ENCODE measurements around the gene FCAMR.

FCAMR gene

DNA sequence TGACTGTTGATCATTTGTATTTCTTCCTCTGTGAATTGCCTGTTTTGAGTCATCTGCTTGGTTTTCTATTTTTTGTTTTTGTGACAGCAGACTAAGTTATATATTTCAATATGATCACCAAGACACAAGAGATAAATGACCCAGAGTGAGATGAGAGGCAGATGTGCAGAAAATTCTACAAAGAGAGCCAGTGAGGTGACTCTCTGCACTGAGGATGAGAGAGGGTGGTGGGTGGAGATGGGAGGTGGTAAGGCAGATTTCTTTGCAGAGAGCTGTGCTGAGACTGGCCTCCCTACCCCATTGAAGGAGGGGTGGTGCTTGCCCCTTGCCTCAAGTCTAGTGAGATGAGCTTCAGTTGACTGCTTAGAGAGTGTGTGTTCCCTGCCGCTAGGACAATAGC lies 17.6 kb upstream of the FCAMR start:
- Histone ChIP-seq H3K9ac (ENCODE audit: low read length) (no peak overlapping the region), H3K36me3 (ENCODE audit: control insufficient read depth, low read depth, low read length) (no peaks in the 10 kb centered on the region), H3K27ac (ENCODE audit: low read length) (no peak overlapping the region), H3K27me3 (ENCODE audit: control insufficient read depth, insufficient read depth, low read length) (no peaks in the 10 kb centered on the region), H3K4me3 (ENCODE audit: low read length) (no peak overlapping the region), H3K4me1 (ENCODE audit: control insufficient read depth, low read depth, low read length) (peaks cover 13% of the 10 kb centered on the region), H3K9me3 (ENCODE audit: control insufficient read depth, low read depth, low read length) (no peaks in the 10 kb centered on the region)

DNA sequence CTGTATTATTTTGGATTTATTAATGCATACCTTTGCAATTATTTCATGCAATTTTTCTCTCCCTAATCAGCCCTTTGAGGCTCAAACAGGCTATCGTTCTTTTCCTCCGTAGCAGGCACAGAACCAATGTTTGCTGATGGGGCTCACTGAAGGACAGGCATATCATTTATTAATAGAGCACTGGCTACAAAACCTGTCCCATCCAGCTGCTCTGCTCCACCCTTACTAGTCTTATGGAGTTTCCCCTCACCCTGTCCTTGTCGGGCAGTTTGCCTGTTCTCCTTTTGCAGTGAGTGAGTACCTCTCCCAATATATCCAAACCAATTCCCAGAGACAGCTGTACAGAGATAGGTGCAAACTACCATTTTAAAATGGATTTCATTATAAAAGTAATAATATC lies 16.6 kb upstream of the FCAMR start:
- Histone ChIP-seq H3K4me1 (ENCODE audit: control insufficient read depth, low read depth, low read length) (peaks cover 13% of the 10 kb centered on the region), H3K27ac (ENCODE audit: low read length) (no peak overlapping the region), H3K9ac (ENCODE audit: low read length) (no peak overlapping the region), H3K4me3 (ENCODE audit: low read length) (no peak overlapping the region), H3K36me3 (ENCODE audit: control insufficient read depth, low read depth, low read length) (no peaks in the 10 kb centered on the region), H3K27me3 (ENCODE audit: control insufficient read depth, insufficient read depth, low read length) (no peaks in the 10 kb centered on the region), H3K9me3 (ENCODE audit: control insufficient read depth, low read depth, low read length) (no peaks in the 10 kb centered on the region)

GRCh38 chr1:206986402-206986801 lies 16.1 kb upstream of the FCAMR start:
- Histone ChIP-seq H3K4me3 (ENCODE audit: low read length) (no peak overlapping the region), H3K9ac (ENCODE audit: low read length) (no peak overlapping the region), H3K9me3 (ENCODE audit: control insufficient read depth, low read depth, low read length) (no peaks in the 10 kb centered on the region), H3K27ac (ENCODE audit: low read length) (no peak overlapping the region), H3K27me3 (ENCODE audit: control insufficient read depth, insufficient read depth, low read length) (no peaks in the 10 kb centered on the region), H3K4me1 (ENCODE audit: control insufficient read depth, low read depth, low read length) (peaks cover 13% of the 10 kb centered on the region), H3K36me3 (ENCODE audit: control insufficient read depth, low read depth, low read length) (no peaks in the 10 kb centered on the region)

DNA sequence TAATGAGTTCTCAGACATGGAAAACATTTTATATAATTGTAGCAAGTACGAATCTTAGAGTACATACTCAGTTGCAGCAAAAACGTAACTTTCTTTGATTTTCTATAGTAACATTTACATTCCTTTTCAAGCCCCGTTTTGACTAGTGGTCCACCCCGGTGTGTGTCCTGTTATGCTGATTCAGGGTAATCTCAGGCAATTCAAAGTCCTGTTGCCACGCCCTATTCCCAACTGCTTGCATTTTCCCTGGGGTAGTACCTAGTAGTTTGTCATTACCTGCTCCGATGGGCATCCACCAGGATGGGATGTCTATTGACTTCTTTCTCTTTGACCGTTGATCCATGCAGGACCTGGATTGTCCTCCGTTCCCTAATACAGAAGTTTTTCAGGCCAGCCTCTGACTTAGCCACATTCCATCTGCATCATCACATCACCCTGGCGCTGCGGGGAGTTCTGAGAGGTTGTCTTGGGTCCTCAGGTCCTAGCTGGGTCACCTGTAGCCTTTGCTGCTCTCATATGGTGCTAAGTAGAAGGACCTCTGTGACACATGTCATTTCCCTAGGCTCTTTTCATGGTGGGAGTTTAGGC lies 15.0 kb upstream of the FCAMR start:
- Histone ChIP-seq H3K27ac (ENCODE audit: low read length) (no peak overlapping the region), H3K27me3 (ENCODE audit: control insufficient read depth, insufficient read depth, low read length) (no peaks in the 10 kb centered on the region), H3K9me3 (ENCODE audit: control insufficient read depth, low read depth, low read length) (no peaks in the 10 kb centered on the region), H3K36me3 (ENCODE audit: control insufficient read depth, low read depth, low read length) (no peaks in the 10 kb centered on the region), H3K9ac (ENCODE audit: low read length) (no peak overlapping the region), H3K4me3 (ENCODE audit: low read length) (no peak overlapping the region), H3K4me1 (ENCODE audit: control insufficient read depth, low read depth, low read length) (peaks cover 13% of the 10 kb centered on the region)

GRCh38 chr1:206982216-206982615 lies 12.0 kb upstream of the FCAMR start:
- H3K9ac ChIP-seq (ENCODE audit: low read length) = no peak overlapping the region
- H3K9me3 ChIP-seq (ENCODE audit: control insufficient read depth, low read depth, low read length) = no peaks in the 10 kb centered on the region
- no peak overlapping the region for H3K4me3 ChIP-seq (ENCODE audit: low read length)
- H3K27ac ChIP-seq (ENCODE audit: low read length) = no peak overlapping the region
- H3K27me3 ChIP-seq (ENCODE audit: control insufficient read depth, insufficient read depth, low read length) = no peaks in the 10 kb centered on the region
- peaks cover 17% of the 10 kb centered on the region for H3K4me1 ChIP-seq (ENCODE audit: control insufficient read depth, low read depth, low read length)
- no peaks in the 10 kb centered on the region for H3K36me3 ChIP-seq (ENCODE audit: control insufficient read depth, low read depth, low read length)

DNA sequence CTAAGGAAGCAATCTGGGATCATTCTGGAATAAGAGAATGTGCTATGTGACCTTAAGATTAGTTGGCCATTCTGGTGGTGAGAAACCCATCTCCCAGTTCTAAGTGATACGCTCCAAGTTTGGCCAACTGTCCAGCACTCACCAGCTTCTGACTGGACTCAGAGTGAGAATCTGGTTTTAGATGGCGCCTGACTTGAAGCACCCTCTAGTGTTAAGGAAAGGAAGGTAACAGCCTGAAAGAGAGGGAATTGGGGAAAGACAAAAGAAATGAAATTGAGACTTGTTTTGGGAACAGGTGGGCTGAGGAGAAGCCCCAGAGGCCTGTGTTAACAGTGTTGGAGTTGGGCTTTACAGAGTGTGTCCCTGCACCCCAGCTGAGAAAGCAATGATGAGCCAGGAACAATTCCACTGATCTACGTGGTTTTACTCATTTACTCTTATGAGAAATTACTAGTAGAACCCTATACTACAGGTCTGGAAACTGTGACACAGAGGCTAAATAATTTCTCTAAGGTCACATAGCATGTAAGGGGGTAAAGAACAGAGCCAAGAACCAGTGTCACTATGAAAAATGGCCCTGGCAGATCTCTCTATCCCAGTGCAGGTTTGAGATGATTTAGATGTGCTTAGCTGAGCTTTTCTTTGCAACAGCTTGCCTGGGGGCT lies 9.3 kb upstream of the FCAMR start:
- H3K27ac ChIP-seq (ENCODE audit: low read length) = no peak overlapping the region
- no peaks in the 10 kb centered on the region for H3K9me3 ChIP-seq (ENCODE audit: control insufficient read depth, low read depth, low read length)
- no peak overlapping the region for H3K9ac ChIP-seq (ENCODE audit: low read length)
- no peaks in the 10 kb centered on the region for H3K27me3 ChIP-seq (ENCODE audit: control insufficient read depth, insufficient read depth, low read length)
- H3K4me3 ChIP-seq (ENCODE audit: low read length) = no peak overlapping the region
- H3K4me1 ChIP-seq (ENCODE audit: control insufficient read depth, low read depth, low read length) = peaks cover 8% of the 10 kb centered on the region
- H3K36me3 ChIP-seq (ENCODE audit: control insufficient read depth, low read depth, low read length) = no peaks in the 10 kb centered on the region

DNA sequence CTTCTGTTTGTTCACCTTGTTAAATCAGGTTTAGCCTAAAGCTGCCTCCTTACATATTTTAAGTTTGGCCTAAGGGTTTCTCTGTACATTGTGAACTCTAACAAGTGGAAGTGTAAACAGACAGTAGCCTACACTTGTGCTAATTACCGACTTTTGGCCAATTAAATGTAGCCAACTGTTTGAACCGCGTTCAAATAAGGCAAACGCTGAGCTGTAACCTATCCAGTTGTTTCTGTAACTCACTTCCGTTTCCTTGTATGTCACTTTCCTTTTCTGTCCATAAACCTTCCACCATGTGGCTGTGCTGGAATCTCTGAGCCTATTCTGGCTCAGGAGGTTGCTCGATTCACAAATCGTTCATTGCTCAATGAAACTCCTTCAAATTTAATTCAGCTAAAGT lies 8.0 kb upstream of the FCAMR start:
- H3K27me3 ChIP-seq (ENCODE audit: control insufficient read depth, insufficient read depth, low read length) = no peaks in the 10 kb centered on the region
- H3K36me3 ChIP-seq (ENCODE audit: control insufficient read depth, low read depth, low read length) = no peaks in the 10 kb centered on the region
- no peak overlapping the region for H3K9ac ChIP-seq (ENCODE audit: low read length)
- H3K4me3 ChIP-seq (ENCODE audit: low read length) = no peak overlapping the region
- no peak overlapping the region for H3K27ac ChIP-seq (ENCODE audit: low read length)
- H3K4me1 ChIP-seq (ENCODE audit: control insufficient read depth, low read depth, low read length) = peaks cover 7% of the 10 kb centered on the region
- no peaks in the 10 kb centered on the region for H3K9me3 ChIP-seq (ENCODE audit: control insufficient read depth, low read depth, low read length)

DNA sequence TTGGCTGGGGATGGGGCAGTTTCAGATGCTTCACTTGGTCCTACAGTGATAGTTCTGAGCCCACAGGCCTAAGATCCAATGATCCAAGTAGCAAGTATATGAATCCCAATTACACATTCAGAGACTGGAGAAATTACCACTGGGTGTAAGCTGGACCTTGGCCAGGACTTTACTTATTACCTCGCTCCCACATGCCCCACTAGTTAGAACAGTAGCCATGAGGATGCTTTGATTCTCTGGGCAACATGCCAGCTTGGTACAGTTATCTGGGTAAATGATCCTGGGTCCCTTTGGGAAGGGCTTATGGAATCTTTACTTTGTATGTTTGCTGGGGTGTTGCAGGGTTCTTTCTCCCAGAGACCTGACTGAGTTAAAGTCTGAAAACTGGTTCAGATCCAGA lies 5.0 kb upstream of the FCAMR start:
- no peak overlapping the region for H3K4me3 ChIP-seq (ENCODE audit: low read length)
- no peaks in the 10 kb centered on the region for H3K27me3 ChIP-seq (ENCODE audit: control insufficient read depth, insufficient read depth, low read length)
- H3K4me1 ChIP-seq (ENCODE audit: control insufficient read depth, low read depth, low read length) = peaks cover 4% of the 10 kb centered on the region
- H3K36me3 ChIP-seq (ENCODE audit: control insufficient read depth, low read depth, low read length) = no peaks in the 10 kb centered on the region
- H3K9me3 ChIP-seq (ENCODE audit: control insufficient read depth, low read depth, low read length) = no peaks in the 10 kb centered on the region
- H3K9ac ChIP-seq (ENCODE audit: low read length) = no peak overlapping the region
- no peak overlapping the region for H3K27ac ChIP-seq (ENCODE audit: low read length)

- H3K4me3 ChIP-seq (ENCODE audit: low read length) = no peak overlapping the region
- no peaks in the 10 kb centered on the region for H3K9me3 ChIP-seq (ENCODE audit: control insufficient read depth, low read depth, low read length)
- no peaks in the 10 kb centered on the region for H3K4me1 ChIP-seq (ENCODE audit: control insufficient read depth, low read depth, low read length)
- no peak overlapping the region for H3K9ac ChIP-seq (ENCODE audit: low read length)
- no peaks in the 10 kb centered on the region for H3K36me3 ChIP-seq (ENCODE audit: control insufficient read depth, low read depth, low read length)
- H3K27me3 ChIP-seq (ENCODE audit: control insufficient read depth, insufficient read depth, low read length) = no peaks in the 10 kb centered on the region
- H3K27ac ChIP-seq (ENCODE audit: low read length) = no peak overlapping the region
Observed at GRCh38 chr1:206974140-206974539, 3.9 kb upstream of the FCAMR start.

DNA sequence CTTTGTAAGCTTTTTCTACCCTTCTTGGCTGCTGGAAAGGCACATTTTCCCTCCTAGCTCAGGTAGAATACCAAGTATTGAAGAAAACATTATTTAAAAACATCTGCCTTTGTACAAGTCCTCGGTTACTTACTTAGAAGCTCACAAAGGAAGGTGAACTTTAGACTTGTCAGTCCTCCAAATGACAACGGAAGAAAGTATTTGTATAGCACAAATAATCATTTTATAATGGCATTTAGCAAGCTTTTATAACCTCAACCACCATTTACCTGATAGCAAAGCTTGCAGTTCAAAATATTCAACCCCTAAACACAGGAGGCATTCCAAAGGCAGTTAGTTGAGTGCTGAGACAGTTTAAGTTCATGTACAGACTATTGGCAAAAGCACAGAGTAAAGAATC lies 2.5 kb upstream of the FCAMR start:
- H3K4me3 ChIP-seq (ENCODE audit: low read length) = no peak overlapping the region
- H3K4me1 ChIP-seq (ENCODE audit: control insufficient read depth, low read depth, low read length) = no peaks in the 10 kb centered on the region
- no peaks in the 10 kb centered on the region for H3K27me3 ChIP-seq (ENCODE audit: control insufficient read depth, insufficient read depth, low read length)
- no peaks in the 10 kb centered on the region for H3K36me3 ChIP-seq (ENCODE audit: control insufficient read depth, low read depth, low read length)
- no peak overlapping the region for H3K27ac ChIP-seq (ENCODE audit: low read length)
- H3K9me3 ChIP-seq (ENCODE audit: control insufficient read depth, low read depth, low read length) = no peaks in the 10 kb centered on the region
- no peak overlapping the region for H3K9ac ChIP-seq (ENCODE audit: low read length)

DNA sequence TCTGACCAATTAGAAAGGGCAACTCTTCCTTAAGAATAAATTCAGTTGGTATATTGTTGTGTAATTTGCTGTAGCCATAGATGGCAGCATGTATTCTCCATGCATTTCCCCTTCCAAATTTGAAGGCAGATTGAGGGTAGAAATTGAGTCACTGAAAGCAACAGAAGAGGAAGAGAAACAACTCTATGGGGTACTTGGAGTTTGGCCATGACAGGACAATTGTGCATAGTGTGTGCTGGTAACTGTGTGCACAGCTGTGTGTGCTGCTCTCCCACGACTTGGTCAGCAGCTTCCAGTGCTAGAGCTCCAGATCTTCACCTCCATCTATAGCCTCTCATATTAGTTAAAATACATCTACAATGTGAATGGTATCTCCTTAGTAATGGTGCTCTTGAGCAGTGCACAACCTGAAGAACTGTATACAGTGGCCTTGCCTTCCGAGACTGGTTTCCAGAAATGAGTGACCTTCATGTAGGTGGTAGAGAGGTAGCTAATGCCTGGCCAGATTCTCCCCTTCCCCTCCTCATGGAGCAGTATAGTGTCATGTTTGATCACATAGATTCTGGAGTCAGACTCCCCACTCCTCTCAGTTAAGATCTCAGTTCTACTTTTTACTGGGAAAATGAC lies 882 bp upstream of the FCAMR start:
- Histone ChIP-seq H3K27ac (ENCODE audit: low read length) (no peak overlapping the region), H3K27me3 (ENCODE audit: control insufficient read depth, insufficient read depth, low read length) (no peaks in the 10 kb centered on the region), H3K36me3 (ENCODE audit: control insufficient read depth, low read depth, low read length) (no peaks in the 10 kb centered on the region), H3K9ac (ENCODE audit: low read length) (no peak overlapping the region), H3K9me3 (ENCODE audit: control insufficient read depth, low read depth, low read length) (no peaks in the 10 kb centered on the region), H3K4me1 (ENCODE audit: control insufficient read depth, low read depth, low read length) (no peaks in the 10 kb centered on the region), H3K4me3 (ENCODE audit: low read length) (no peak overlapping the region)

DNA sequence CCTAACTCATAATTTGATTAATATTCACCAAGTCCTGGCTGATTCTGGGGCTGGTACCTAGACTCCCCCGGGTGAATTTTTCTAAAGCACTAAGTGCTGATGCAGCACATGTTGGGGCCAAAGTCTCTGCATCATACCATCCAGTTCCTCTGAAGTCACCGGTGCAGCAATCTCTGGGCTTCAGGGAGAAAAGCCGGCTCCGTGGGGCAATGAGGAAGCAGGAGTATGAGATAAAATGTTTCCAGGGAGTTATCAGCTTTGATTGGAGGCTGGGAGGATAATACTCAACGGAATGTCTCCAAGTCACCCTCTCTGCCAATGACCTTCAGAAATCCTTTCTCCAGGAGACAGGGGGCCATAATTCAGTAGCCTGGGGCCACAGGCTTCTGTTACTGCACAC lies 1.2 kb downstream of the FCAMR start:
- H3K9ac ChIP-seq (ENCODE audit: low read length) = no peak overlapping the region
- no peaks in the 10 kb centered on the region for H3K36me3 ChIP-seq (ENCODE audit: control insufficient read depth, low read depth, low read length)
- H3K4me3 ChIP-seq (ENCODE audit: low read length) = no peak overlapping the region
- no peak overlapping the region for H3K27ac ChIP-seq (ENCODE audit: low read length)
- no peaks in the 10 kb centered on the region for H3K4me1 ChIP-seq (ENCODE audit: control insufficient read depth, low read depth, low read length)
- H3K27me3 ChIP-seq (ENCODE audit: control insufficient read depth, insufficient read depth, low read length) = no peaks in the 10 kb centered on the region
- H3K9me3 ChIP-seq (ENCODE audit: control insufficient read depth, low read depth, low read length) = no peaks in the 10 kb centered on the region
